HCT116 (cell line): Measurements from ENCODE around the gene PACRG.

ENCODE experiments used
- ATF3 ChIP-seq: IDR thresholded peaks from 2 replicates; pipeline ENCODE4 v1.6.1; 2012
- CEBPB ChIP-seq: IDR thresholded peaks from 2 replicates; pipeline ENCODE4 v1.6.1; 2012; ENCODE audit warnings: low read depth
- CTCF ChIP-seq, 3 experiments: fragments of 200-600 bp in 1 of 3; sonication (generic) in 1 of 3; IDR thresholded peaks in 2 of 3; conservative IDR thresholded peaks in 1 of 3; 2 replicates each; pipeline ENCODE4 v1.5.1; 2012 to 2017; ENCODE audit warnings: low read depth in 2 of 3, low read length in 2 of 3, antibody characterized with exemption in 1 of 3, borderline replicate concordance in 1 of 3, control low read depth in 1 of 3, mild to moderate bottlenecking in 1 of 3, mixed read lengths in 1 of 3, mixed run types in 1 of 3, moderate library complexity in 1 of 3; ENCODE audit not compliant: insufficient read depth in 1 of 3
- ELF1 ChIP-seq: IDR thresholded peaks from 2 replicates; pipeline ENCODE4 v1.6.1; 2012; ENCODE audit warnings: low read depth, borderline replicate concordance
- EZH2 ChIP-seq: fragments of 200-600 bp; sonication (generic); IDR thresholded peaks from 2 replicates; pipeline ENCODE4 v1.6.1; 2017; ENCODE audit warnings: antibody characterized with exemption, mixed run types
- EZH2phosphoT487 ChIP-seq: fragments of 200-600 bp; IDR thresholded peaks from 2 replicates; pipeline ENCODE4 v1.6.1; 2018; ENCODE audit warnings: antibody characterized with exemption, borderline replicate concordance
- FOSL1 ChIP-seq: IDR thresholded peaks from 2 replicates; pipeline ENCODE4 v1.6.1; 2012; ENCODE audit warnings: low read depth
- JUND ChIP-seq: IDR thresholded peaks from 2 replicates; pipeline ENCODE4 v1.6.1; 2012
- MAX ChIP-seq: IDR thresholded peaks from 2 replicates; pipeline ENCODE4 v1.6.1; 2012
- POLR2A ChIP-seq: IDR thresholded peaks from 2 replicates; pipeline ENCODE4 v1.7.0; 2011; ENCODE audit warnings: borderline replicate concordance; ENCODE audit not compliant: insufficient read depth, insufficient read length; ENCODE audit errors: extremely low read depth
- POLR2AphosphoS5 ChIP-seq: IDR thresholded peaks from 2 replicates; pipeline ENCODE4 v1.6.1; 2011; ENCODE audit warnings: mild to moderate bottlenecking, low read depth, low read length, moderate library complexity
- SP1 ChIP-seq: IDR thresholded peaks from 2 replicates; pipeline ENCODE4 v1.6.1; 2012; ENCODE audit warnings: low read depth
- YY1 ChIP-seq: IDR thresholded peaks from 2 replicates; pipeline ENCODE4 v1.6.1; 2011; ENCODE audit warnings: low read length, low read depth, moderate library complexity, mild to moderate bottlenecking; ENCODE audit not compliant: insufficient replicate concordance; ENCODE audit errors: extremely low read depth
- ZNF274 ChIP-seq: fragments of 200-500 bp; sonication (Bioruptor generic); IDR thresholded peaks from 2 replicates; pipeline ENCODE4 v1.6.1; 2014; ENCODE audit warnings: mild to moderate bottlenecking, low read depth, low read length, inconsistent platforms

GRCh38 chr6:162684961-162685360 lies 42.8 kb upstream of the PACRG start:
- TF ChIP-seq POLR2A, result no peak
- TF ChIP-seq CTCF (IDR thresholded peaks at IDR 0.05 in 2 of 3, conservative IDR thresholded peaks at IDR 0.05 in 1 of 3; ENCODE audit: borderline replicate concordance in 1 of 3, insufficient read depth in 1 of 3, low read depth in 2 of 3, low read length in 2 of 3), result no peak
- TF ChIP-seq EZH2, result no peak
- no peak for TF ChIP-seq POLR2AphosphoS5
- TF ChIP-seq EZH2phosphoT487, result no peak
- no peak for TF ChIP-seq YY1
- no peak for TF ChIP-seq ZNF274
- no peak for TF ChIP-seq SP1
- TF ChIP-seq ATF3, result no peak
- TF ChIP-seq ELF1, result no peak
- no peak for TF ChIP-seq CEBPB
- TF ChIP-seq FOSL1, result no peak
- no peak for TF ChIP-seq MAX
- TF ChIP-seq JUND, result no peak
